ENCODE results near the gene EPS8.

EPS8 gene

DNA sequence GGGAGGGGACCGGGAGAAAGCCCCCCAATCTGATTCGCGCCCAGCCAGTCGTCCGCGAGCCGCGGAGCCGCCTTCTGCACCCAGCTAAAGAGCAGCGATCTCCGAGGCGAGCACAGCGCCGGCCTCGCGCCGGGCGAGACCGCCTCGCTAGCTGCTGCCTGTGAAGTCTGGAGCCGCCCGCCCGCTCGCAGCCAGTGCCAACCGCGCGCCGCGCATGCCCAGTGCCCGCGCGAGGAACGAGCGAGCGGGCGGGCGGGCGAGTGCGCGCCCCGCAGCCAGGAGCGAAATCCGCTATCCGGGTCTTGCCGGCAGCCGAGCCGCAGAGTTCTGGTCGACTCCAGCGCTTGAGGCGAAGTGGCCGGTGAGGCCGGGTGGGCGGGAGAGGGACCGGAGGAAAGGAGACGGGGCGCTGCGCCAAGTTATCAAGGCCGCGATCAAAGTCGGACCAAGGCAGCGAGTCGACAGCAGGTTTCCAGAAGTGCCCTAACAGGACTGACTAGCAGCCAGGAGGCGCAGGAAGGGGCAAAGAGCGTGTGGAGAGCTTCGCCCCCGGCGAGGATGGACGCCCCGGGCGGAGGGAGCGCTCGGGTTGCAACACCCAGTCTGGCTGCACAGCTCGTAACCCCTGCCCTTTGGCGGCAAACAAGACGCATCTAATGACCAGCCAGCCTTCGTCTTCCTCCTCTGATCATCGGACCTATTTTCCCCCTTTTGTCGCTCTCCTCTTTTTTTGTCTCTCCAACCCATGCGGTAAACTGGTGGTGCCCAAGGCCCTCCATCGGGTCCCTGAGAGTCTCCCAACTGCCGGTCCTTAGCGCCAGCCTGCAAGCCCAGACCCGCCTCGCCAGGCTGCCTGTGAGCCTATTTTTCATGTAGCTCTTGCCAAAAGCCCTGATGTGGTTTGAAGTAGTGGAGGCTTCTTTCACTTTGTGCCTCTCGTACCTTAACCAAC, at the start of gene EPS8:
TSS of gene EPS8 (minus strand) at position 169 of the 952 bp plus-strand sequence. CDS start 106,437 bp downstream, outside the sequence.
- DNase-seq: peak; percentile 67

DNA sequence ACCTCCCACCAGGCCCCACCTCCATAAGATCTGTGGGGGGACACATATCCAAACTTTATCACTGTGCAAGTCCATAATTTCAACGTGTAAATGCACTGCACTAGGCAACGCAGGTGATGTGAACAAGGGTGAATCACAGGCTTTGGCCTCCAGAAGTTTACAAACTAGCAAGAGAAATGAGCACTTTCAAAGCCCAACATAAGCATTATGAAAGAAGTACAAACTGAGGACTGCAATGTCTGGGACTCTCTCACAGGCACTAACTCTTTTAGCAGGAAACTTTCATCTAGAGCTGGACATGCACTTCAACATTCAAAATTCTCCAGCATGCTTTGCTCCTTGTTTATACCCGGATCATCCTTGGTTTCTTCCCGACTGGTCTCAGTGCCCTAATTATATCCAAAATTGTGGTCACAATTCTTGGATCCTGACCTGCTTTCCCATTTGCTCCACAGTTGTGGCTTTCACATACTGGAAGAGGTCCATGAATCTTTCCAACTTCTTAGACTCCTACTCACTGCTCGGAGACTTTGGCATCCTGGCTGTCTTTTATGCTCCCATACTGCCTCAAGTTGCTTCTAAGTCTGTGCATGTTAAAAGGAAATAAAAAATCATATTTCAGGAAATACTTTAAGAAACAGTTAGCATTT, 48.1 kb upstream of the EPS8 start:
- DNase-seq: no peak

DNA sequence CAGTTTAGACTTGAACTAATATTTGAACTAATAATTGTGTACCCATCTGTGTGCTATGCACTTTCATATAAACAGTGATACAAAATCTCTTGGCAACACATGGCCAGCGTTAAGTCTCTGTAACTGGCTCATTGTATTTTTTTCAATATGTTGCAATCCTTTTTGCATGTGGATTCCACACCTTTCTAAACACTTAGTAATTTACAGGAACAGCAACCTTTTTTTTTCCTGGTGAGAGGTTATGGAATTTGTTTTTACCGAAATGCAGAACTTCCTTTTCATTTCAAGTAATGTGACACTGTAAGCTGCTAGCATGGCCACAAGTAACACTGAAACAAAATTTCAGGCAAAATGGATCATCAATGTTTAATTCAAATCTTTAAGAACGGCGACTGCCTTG, 45.4 kb upstream of the EPS8 start:
- DNase-seq: no peak

DNA sequence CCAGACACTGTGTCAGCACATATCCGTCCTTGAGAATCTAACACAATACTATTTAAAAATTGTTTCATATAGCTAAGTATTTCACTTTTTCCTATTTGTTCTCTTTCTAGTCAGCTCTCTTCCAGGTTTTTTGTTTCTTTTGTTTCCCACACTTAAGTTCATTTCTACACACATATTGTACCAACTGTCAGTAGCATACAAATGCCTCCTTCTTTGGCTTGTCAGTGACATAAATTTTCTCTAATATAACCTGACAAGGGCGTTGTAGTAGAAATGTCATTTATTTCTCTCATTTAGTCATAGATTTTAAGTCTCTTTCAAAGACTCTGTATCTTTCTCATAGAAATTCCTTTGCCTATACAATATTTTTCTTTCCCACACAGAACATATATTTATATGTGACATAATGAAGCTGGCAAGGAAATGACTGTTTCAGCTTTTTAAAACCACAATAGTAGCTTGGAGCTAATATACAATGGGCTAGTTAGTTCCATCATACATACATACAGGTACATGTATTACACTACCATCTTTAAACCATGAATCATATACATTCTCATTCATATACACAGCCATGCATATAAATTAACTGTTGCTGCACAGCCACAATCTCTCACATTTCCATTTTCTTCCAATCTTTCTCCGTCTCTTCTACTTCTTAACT, 42.3 kb upstream of the EPS8 start:
- no peak for DNase-seq

DNA sequence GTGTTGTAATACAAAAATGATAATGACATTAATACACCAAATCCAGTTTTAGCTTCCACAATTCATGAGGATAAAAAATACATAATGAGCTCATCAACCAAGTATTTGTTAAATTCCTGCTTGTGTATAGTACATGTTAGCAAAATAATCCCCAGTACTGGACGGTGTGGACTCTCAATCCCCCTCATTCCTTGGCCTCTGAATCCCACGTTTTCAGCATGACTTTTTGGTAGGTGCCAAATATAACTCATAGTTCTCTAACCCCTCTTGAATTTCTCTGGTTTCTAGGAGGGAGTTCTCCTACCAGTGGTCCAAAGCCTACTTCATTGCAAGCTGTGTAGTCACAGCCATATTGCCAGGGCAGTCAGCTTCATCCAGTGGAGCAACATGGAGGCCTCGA, 41.4 kb upstream of the EPS8 start:
- DNase-seq: no peak

DNA sequence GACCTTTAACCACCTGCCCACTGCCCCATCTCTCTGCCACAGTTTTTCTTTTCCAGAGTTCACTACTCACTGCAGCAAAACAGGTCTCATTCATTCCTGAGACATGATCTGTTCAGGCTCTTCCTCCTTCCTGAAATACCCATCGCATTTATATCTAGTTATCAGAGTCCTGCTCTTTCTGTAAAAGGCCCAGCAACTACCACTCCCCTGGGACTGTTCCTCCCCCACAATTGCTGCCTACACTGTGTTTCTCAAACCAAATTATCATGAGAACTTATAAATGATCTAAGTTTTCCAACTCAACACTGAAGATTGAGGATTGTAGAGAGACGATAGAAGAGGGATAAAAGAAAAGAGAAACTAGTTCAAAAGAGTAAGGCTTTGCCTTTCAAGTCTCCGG, 40.8 kb upstream of the EPS8 start:
- no peak for DNase-seq

DNA sequence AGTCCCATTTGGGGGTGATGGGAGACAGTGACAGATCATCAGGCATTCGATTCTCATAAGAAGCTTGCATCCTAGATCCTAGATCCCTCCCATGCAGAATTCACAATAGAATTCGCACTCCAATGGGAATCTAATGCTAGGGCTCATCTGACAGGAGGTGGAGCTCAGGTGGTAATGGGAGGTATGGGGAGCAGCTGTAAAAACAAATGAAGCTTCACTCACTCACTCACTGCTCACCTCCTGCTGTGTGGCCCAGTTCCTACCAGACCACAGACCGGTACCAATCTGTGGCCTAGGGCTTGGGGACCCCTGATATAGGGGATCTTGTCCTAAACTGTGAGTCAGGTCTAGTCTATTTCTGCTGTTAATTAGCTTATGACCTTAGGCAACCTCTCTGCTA, 40.1 kb upstream of the EPS8 start:
- no peak for DNase-seq

DNA sequence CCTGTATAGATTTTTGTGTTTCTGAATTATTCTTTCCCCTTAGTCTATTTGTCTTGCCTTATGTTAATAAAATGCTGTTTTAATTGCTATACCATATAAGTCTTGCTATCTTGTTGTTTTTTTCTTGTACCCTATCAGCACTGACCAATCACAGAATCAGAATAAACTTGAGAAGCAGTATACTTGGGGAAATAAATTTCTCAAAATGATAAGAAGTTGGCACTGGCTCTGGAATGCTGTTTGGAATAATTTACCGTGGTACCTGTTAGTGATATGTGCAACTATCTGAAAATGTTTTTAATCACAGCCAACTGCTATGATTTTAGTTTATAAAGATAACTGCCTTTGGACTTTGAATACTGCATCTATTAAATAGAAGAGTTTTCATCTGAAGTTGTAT, 37.9 kb upstream of the EPS8 start:
- DNase-seq: no peak

DNA sequence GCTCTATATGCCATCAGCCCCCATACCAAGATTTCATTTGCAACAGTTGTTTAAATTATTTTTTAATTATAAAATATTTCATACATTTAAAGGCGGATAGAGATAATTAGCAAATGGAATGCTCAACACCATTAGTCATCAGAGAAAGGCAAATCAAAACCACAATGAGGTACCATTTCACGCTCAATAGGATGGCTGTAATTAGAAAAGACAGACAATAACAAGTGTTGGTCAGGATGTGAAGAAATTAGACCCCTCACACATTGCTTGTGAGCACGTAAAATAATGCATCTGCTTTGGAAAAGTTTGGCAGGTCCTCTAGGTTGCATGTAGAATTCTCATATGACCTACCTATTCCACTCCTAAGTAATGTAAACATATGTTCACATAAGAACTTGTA, 35.3 kb upstream of the EPS8 start:
- no peak for DNase-seq

DNA sequence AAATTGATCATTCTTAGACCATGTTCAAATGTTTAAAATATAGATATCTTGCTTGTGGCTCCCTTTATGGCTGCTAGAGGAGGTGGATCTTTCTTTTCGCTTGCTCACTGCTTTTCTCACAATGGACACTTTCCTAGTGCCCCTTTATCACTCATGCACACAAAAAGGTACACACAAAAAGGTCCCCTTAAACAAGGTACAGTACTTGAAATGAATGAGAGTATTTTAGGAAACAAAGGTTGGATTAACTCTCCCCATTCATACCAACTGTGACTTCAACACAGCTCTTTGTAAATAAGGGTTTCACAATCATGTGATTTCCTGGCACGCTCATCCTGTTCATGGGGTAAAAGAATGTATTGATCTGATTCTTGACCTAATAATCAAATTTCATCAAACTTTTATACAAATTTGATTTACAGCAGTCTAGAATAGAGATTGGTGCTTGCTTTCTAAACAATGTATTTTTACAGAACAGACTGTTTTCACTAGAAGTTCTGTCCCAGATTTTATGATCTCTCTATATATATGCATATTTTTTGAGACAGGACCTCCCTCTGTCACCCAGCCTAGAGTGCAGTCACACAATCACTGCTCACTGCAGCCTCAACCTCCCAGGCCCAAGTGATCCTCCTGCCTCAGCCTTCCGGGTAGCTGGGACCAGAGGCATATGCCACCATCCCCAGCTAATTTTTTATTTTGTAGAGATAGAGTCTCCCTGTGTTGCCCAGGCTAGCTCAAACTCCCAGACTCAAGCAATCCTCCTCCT, 34.4 kb upstream of the EPS8 start:
- DNase-seq: no peak

DNA sequence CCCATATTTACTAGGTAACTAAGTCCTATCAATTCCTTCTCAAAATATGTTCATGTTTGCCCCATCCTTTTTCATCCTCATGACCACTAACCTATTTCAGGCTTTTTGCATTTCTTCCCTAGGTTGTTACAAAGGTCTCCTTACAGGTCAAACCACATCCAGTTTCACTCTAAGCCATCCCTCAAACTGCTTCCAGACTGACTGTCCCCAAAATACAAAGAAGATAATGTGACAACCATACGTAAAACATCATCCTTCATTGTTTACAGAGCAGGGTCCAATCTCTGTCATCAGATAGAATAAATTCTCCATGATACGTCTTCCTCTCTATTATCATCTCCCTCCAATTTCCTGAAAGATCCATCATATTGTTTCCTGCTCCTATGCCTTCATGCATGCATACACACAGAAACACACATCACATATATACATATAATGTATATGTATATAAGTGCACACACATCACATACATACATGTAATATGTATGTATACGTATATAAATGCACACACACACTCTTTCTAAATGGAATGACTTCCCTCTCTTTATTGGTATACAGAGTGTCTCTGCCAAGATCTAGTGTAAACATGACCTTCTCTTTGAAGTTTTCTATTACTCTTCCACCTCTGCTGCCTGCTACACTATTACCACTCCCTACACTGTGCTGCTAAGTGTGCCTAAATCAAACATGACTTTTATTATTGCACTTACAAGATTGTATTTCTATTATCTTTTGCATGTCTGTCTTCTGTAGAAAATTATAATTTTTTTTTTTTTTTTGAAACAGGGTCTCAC, 30.7 kb upstream of the EPS8 start:
- DNase-seq: no peak

DNA sequence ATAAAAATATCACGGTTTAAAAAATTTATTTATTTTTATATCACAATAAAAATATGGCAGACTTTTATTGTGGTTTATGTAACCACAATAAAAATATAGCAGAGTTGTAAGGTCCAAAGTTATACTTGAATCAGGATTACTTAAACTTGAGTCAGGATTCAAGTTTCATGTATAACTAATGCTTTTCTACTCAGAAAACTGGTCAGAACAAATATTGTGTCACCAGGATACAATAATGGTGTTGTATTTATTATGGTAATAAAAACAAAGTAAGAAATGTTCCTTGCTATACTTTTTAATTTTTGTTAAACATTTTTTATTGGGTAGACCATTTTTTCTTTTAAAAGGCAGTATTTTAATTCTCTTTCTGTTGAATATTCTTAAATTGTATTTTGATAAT, 29.2 kb upstream of the EPS8 start:
- no peak for DNase-seq

DNA sequence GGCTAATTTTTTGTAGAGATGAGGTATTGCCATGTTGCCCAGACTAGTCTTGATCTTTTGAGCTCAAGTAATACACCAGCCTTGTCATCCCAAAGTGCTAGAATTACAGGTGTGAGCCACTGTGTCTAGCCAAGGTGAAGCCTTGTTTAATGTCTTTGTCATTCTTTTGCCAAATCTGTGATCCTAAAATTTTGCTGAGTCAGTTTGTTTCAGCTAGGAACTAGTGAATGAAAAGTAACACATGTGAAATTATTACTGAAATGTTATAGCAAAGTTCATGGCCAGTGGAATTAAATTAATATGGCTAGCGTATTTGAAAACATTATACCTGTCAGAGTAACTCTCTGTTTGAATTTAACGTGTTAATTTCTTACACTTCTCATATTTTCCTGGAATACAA, 26.5 kb upstream of the EPS8 start:
- no peak for DNase-seq

DNA sequence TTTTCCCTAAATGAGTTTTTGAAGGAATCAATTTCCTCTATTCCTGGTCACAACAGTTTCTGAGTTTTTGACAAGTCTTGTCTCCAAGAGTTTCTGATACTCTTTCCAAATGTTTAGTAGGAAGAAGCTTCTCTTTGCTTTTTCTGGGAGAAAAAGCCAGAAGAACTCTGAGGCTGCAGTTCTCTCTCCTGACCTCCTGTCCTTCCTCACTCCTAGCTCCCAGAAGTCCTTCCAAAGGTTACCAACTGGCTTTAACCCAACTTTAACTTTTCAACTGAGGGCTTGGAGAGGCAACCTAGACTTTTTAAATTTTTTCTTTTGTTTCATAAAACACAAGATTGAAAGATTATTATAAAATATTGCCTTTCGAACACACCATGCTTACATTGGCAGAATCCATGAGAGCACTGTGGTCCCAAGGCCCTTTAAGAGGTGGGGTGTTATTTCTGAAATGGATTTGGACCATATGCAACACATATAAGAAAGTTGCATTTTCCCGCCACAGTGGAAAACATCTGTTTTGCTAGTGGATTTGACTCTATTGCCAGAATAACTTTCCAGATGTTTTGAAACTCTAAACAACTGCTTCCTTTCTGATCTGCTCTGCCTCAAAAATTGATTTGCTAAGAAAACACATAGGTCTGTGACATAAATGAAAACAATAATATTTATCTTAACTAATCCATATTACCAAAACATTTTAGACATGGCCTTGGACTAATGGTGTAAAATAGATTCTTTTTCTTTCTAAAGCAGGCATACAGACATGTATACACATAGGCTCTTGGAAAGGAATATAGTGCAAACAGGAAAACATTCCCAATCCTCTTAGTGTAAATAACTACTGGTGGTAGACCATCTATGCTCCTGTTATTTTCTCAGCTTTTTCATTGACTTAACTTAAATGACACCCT, 22.3 kb upstream of the EPS8 start:
- DNase-seq: no peak

DNA sequence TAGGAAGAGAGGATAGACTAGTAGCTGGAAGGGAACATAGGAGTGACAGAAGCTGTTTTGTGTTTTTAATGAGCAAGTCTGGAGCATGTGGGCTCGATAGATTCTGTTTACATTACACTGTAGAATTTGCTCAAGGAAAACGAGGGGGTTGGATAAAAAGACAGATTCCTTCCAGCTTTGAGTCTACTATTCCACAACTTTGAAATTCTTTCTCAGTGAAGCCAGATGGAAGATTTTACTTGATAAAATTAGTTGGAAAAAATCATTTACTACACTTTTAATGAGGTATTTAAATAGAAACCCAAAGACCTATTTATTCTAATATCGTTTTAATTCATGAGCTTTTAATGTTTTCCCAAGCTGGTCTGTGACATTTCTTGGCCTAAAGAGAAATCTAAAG, 19.5 kb upstream of the EPS8 start:
- DNase-seq: no peak

DNA sequence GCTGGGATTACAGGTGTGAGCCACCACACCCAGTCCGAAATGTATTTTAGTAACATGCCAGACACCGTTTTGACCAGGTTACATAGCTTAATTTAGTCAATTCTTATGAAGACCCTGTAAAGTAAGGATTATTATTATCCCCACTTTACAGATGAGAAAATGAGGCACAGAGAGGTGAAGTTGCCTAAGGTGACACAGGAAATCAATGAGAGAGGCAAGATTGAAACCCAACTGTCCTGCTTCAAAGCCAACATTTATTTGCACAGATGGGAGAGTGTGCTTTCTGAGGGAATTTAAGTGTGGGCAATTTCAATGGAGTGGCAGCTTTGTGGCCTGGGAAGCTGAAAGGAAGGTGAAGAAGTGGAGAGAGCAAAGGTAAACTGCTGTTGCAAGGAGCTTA, 19.1 kb upstream of the EPS8 start:
- DNase-seq: no peak

DNA sequence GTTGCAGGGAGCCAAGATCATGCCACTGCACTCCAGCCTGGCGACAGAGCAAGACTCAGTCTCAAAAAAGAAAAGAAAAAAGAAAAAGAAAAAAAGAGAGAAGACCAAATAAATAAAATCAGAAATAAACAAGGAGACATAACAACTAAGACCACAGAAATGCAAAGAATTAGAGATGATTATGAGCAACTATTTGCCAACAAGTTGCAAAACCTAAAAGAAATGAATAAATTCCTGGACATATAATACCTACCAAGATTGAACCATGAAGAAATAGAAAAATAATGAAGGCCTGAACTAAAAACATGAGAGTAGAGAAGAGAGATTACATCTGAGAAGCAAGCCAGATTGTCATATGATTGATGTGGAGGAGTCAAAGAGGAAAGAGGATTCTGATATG, 17.6 kb upstream of the EPS8 start:
- no peak for DNase-seq

DNA sequence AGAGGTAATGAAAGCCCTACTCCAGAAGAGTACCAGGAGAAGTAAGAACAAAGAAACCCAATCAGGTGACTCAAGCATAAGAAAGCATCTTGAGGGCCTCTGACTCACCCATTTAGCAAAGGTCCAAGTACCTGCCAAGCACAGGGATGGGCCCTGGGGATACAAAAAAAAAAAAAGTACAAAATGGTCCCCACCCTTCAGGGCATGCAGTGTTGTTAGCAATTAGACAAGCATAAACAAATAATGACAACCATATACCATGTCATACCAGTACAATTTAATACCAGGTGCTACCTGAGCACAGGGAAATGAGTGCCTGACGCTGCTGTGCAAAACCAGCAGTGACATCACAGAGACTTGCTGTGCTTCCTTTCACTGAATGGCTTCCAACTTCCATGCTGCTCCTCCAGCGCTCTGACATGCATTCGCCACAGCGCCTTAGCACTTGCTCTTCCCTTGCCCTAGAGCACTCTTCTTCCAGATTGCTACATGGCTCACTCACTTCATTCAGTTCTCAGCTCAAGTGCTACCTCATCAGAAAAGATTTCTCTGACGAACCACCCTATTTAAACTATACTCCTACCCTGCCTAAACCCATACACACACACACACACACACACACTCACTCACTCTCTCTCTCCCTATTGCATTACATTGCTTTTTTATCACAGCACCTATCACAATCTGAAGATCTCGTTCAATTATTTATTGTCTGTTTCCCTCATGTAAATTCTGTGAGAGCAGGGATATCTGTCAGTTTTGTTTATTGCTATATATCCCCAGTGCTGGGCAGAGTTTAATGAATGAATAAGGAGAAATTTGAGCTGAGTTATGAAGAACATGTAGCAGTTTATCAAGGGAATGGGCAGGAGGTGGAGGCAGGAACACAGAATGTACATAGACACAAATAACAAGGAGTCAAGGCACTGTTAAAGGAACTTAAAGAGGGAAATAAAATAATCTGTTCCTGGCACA, 12.9 kb upstream of the EPS8 start:
- DNase-seq: no peak

DNA sequence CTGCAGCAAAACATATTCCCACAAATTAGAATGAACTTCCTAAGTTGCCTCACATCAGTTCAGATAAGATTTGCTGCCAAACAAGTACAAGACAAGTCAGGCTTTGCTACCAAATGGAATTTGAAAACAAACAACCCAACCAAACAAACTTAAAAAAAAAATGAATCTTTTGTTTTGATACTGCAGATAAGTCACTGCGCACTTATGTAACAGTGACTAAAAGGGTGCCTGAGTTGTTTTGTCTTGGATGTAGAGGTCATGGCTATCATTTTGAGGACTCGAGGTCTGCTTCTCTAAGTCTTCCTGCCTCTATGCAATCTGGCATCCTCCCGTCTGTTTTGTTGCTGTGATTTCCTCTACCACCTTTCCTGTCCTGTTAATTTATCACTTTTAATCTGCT, 11.1 kb upstream of the EPS8 start:
- no peak for DNase-seq

DNA sequence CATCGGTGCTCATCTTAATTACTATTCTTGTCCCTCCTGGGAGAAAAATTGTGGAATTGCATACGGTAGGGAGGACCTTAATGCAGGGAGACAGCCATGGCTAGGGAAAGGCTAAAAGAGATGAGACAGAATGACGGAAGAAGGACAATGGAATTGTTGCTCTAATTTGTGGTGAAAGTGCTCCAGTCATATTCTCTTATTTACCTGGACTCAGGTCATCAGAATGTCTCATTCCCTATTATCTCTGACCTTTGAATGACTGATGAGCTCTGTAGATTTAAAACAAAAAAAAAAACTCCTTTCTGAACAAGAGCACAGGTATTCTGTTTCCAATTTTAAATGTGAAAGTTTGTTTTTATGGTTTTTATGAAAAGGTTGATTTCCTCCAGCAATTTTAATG, 8.6 kb upstream of the EPS8 start:
- no peak for DNase-seq
